Gastrocnemius medialis (tissue), 4 donors: ENCODE measurements around the gene NID1.

Experiments
- CTCF ChIP-seq, 5 experiments: fragments of 450-650 bp in 3 of 5; fragments of 200-600 bp in 2 of 5; sonication (generic) in 2 of 5; IDR thresholded peaks in 4 of 5; conservative IDR thresholded peaks in 1 of 5; 1 replicate in 4 of 5; 2 replicates in 1 of 5; pipeline ENCODE4 v1.5.1; 2016 to 2019; ENCODE audit warnings: antibody characterized with exemption in 5 of 5, mild to moderate bottlenecking in 3 of 5, moderate library complexity in 3 of 5
- POLR2A ChIP-seq, 2 donors: fragments of 450-650 bp; IDR thresholded peaks; one replicate each; pipeline ENCODE4 v1.6.1; 2017; ENCODE audit warnings: antibody characterized with exemption in 2 of 2, mild to moderate bottlenecking in 2 of 2, moderate library complexity in 2 of 2

- no peak for TF ChIP-seq CTCF (IDR thresholded peaks at IDR 0.05 in 4 of 5, conservative IDR thresholded peaks at IDR 0.05 in 1 of 5)
- TF ChIP-seq POLR2A (IDR thresholded peaks at IDR 0.05), result no peak
These were observed 19.5 kb upstream of the NID1 start for GRCh38 chr1:236084386-236084730.
